ENCODE measurements around the gene DNAH10.

DNA sequence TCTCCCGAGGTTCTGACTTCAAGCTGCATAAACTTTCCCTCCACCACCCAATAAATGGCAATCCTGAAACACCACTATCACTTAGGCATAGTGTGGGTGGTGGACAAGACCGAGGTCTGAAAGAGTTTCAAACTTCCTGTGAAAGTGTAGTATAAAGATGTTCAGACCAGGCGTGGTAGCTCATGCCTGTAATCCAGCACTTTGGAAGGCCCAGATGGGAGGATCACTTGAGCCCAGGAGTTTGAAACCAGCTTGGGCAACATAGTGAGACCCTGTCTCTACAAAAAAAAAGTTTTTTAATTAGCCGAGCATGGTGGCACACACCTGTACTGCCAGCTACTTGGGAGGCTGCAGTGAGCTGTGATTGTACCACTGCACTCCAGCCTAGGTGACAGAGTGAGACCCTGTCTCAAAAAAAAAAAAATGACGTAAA lies 148.7 kb downstream of the DNAH10 start:
- TF ChIP-seq, protein P1, sequence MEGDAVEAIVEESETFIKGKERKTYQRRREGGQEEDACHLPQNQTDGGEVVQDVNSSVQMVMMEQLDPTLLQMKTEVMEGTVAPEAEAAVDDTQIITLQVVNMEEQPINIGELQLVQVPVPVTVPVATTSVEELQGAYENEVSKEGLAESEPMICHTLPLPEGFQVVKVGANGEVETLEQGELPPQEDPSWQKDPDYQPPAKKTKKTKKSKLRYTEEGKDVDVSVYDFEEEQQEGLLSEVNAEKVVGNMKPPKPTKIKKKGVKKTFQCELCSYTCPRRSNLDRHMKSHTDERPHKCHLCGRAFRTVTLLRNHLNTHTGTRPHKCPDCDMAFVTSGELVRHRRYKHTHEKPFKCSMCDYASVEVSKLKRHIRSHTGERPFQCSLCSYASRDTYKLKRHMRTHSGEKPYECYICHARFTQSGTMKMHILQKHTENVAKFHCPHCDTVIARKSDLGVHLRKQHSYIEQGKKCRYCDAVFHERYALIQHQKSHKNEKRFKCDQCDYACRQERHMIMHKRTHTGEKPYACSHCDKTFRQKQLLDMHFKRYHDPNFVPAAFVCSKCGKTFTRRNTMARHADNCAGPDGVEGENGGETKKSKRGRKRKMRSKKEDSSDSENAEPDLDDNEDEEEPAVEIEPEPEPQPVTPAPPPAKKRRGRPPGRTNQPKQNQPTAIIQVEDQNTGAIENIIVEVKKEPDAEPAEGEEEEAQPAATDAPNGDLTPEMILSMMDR (IDR thresholded peaks at IDR 0.05) = no peak
- TF ChIP-seq EP300 (IDR thresholded peaks at IDR 0.05; ENCODE audit: low read depth) = no peak
